ENCODE data around the gene TMSB10.

GRCh38 chr2:84891355-84892010 is 14.0 kb upstream of the TMSB10 start:
- TF ChIP-seq EZH2phosphoT487 (conservative IDR thresholded peaks at IDR 0.05; ENCODE audit: low read length): no peak
- TF ChIP-seq, protein P1, sequence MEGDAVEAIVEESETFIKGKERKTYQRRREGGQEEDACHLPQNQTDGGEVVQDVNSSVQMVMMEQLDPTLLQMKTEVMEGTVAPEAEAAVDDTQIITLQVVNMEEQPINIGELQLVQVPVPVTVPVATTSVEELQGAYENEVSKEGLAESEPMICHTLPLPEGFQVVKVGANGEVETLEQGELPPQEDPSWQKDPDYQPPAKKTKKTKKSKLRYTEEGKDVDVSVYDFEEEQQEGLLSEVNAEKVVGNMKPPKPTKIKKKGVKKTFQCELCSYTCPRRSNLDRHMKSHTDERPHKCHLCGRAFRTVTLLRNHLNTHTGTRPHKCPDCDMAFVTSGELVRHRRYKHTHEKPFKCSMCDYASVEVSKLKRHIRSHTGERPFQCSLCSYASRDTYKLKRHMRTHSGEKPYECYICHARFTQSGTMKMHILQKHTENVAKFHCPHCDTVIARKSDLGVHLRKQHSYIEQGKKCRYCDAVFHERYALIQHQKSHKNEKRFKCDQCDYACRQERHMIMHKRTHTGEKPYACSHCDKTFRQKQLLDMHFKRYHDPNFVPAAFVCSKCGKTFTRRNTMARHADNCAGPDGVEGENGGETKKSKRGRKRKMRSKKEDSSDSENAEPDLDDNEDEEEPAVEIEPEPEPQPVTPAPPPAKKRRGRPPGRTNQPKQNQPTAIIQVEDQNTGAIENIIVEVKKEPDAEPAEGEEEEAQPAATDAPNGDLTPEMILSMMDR (IDR thresholded peaks at IDR 0.05; ENCODE audit: insufficient read depth, low read length, poor library complexity, severe bottlenecking): no peak
